Measurements from ENCODE around the gene NR4A3.

GRCh38 chr9:99816392-99816791 lies 5.3 kb upstream of the NR4A3 start:
- TF ChIP-seq, protein P1, sequence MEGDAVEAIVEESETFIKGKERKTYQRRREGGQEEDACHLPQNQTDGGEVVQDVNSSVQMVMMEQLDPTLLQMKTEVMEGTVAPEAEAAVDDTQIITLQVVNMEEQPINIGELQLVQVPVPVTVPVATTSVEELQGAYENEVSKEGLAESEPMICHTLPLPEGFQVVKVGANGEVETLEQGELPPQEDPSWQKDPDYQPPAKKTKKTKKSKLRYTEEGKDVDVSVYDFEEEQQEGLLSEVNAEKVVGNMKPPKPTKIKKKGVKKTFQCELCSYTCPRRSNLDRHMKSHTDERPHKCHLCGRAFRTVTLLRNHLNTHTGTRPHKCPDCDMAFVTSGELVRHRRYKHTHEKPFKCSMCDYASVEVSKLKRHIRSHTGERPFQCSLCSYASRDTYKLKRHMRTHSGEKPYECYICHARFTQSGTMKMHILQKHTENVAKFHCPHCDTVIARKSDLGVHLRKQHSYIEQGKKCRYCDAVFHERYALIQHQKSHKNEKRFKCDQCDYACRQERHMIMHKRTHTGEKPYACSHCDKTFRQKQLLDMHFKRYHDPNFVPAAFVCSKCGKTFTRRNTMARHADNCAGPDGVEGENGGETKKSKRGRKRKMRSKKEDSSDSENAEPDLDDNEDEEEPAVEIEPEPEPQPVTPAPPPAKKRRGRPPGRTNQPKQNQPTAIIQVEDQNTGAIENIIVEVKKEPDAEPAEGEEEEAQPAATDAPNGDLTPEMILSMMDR (conservative IDR thresholded peaks at IDR 0.05 in 1 of 2, IDR thresholded peaks at IDR 0.05 in 1 of 2; ENCODE audit: extremely low read depth in 1 of 2, insufficient read depth in 1 of 2, low read depth in 1 of 2, low read length in 2 of 2): no peak
- no peak for TF ChIP-seq EZH2 (IDR thresholded peaks at IDR 0.05; ENCODE audit: borderline replicate concordance, low read length)

All from mammary epithelial cell (primary cell).